Measurements from ENCODE around the gene IFT43. TPM values are rescaled to one million over a fixed set of nuclear protein-coding genes. Genes with fewer than 3 reads are reported as not detected.

Gene IFT43
- total and polyA plus RNA-seq, 12 donors: 20.9 to 101 (median 30.2) TPM

GRCh38 chr14:76050797-76051392 lies 65.3 kb downstream of the IFT43 start:
- H3K27me3 ChIP-seq: no peaks in the 10 kb centered on the region
- 40 to 53% (median 43%) methylated on average over 3 of the region's 3 CpGs for WGBS, 4 donors
- H3K9me3 ChIP-seq (replicated peaks in 1 of 3): no peaks in the 10 kb centered on the region
- peak; percentile 49 to 81 (median 68) for DNase-seq
- no peaks in the 10 kb centered on the region for H3K4me1 ChIP-seq (replicated peaks in 1 of 2)
- no peak overlapping the region for H3K27ac ChIP-seq
- no peaks in the 10 kb centered on the region for H3K36me3 ChIP-seq (replicated peaks in 1 of 2)
- TF ChIP-seq, protein P1, sequence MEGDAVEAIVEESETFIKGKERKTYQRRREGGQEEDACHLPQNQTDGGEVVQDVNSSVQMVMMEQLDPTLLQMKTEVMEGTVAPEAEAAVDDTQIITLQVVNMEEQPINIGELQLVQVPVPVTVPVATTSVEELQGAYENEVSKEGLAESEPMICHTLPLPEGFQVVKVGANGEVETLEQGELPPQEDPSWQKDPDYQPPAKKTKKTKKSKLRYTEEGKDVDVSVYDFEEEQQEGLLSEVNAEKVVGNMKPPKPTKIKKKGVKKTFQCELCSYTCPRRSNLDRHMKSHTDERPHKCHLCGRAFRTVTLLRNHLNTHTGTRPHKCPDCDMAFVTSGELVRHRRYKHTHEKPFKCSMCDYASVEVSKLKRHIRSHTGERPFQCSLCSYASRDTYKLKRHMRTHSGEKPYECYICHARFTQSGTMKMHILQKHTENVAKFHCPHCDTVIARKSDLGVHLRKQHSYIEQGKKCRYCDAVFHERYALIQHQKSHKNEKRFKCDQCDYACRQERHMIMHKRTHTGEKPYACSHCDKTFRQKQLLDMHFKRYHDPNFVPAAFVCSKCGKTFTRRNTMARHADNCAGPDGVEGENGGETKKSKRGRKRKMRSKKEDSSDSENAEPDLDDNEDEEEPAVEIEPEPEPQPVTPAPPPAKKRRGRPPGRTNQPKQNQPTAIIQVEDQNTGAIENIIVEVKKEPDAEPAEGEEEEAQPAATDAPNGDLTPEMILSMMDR (IDR thresholded peaks at IDR 0.05): peak; percentile 69 to 91 (median 84)
- no peak for TF ChIP-seq POLR2A (IDR thresholded peaks at IDR 0.05)
- intact Hi-C loops (cut with DNase I): loop anchor here (2.0 to 10.0 kb wide), 3 partner anchors 301 to 594 kb away; no protein-coding TSS in a partner anchor
- no peak overlapping the region for H3K4me3 ChIP-seq

DNA sequence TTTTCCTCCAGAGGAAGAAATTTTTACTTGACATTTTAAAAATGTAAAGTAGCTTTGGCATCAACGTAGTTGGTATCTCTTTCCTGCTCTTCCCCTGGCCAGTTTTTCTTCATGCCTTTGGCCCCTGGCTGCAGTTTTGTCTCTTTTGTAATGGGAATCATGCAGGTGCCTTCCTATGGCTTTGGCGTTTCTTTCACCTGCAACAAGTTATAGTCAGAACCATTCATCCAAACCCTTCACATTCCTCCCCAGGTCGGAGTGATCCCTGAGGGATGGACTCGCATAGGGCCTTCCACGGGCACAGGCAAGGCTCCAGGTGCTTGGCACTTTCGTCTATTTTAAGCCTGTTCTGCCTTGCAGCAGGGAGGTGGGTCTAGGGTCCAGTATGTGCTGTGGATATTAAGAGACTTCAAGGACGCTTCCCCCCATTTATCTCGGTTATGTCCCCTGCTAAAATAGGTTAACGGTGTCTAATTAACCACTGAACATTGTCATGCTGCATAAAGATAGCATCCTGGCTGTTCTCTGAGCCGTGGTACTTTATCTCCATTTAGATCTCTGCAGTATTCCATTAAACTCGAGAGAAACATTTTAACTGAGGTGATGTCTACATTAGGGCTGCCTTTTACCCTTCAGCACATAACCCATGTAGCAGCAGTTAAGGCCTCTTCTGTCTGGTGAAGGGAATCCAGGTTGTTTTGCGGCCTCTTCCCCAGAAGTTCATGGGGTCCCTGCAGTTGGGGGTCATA lies 66.3 kb downstream of the IFT43 start:
- intact Hi-C loops (cut with DNase I): loop anchor here (2.0 to 10.0 kb wide), 3 partner anchors 300 to 593 kb away; no protein-coding TSS in a partner anchor
- TF ChIP-seq POLR2A (IDR thresholded peaks at IDR 0.05): no peak
- TF ChIP-seq, protein P1 (IDR thresholded peaks at IDR 0.05): no peak

DNA sequence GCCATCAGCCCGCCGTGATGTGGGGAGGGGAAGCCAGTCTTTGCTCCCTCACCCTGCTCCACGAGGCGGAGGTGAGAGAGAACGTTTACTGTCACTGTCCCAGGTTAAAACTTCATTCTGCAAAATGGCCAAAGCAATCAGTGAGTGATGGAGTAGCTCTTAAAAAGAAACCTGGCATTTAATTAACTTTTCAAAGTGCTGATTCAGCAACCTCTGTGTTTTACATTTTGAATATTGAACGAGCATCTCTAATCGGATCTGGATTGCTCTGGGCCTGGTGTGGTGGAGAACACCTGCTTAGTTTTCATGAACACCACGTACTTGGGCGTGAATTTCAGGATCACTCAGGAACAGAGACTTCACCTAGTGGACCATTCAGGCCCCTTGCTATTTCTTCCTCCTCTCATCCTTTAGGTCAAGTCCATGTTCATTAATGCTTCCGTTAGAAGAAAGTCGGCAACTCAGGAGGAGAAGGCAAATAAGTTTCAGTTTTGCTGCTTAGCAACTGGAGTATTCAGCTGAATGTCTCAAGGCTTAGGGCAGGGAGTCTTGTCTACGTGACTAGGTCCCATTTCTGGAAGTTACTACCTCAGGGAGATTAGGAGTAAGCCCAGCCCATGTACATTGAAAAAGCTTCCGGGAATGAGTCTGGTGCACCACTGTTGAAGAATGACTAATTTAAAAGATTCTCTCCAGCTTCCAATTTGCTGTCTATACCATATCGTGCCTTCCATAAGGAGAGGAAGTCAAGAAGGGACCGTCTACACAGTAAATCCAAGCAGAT lies 68.2 kb downstream of the IFT43 start:
- H3K27me3 ChIP-seq: no peaks in the 10 kb centered on the region
- no peaks in the 10 kb centered on the region for H3K9me3 ChIP-seq (replicated peaks in 1 of 3)
- H3K4me1 ChIP-seq (replicated peaks in 1 of 2): no peaks in the 10 kb centered on the region
- no peak for DNase-seq
- no peak for TF ChIP-seq POLR2A (IDR thresholded peaks at IDR 0.05)
- TF ChIP-seq, protein P1 (IDR thresholded peaks at IDR 0.05): no peak
- H3K36me3 ChIP-seq (replicated peaks in 1 of 2): no peaks in the 10 kb centered on the region
- H3K27ac ChIP-seq: no peak overlapping the region
- intact Hi-C loops (cut with DNase I): loop anchor here (5.0 to 10.0 kb wide), 2 partner anchors 299 to 591 kb away; no protein-coding TSS in a partner anchor
- 83 to 88% (median 87%) methylated on average over 15 of the region's 15 CpGs for WGBS, 4 donors
- no peak overlapping the region for H3K4me3 ChIP-seq

More for the DNA sequence above, 66.3 kb downstream of the IFT43 start:
- H3K27me3 ChIP-seq: no peaks in the 10 kb centered on the region
- H3K4me1 ChIP-seq (replicated peaks in 1 of 2): no peaks in the 10 kb centered on the region
- no peak overlapping the region for H3K4me3 ChIP-seq
- no peaks in the 10 kb centered on the region for H3K36me3 ChIP-seq (replicated peaks in 1 of 2)
- DNase-seq: no peak
- WGBS, 4 donors: 85 to 88% (median 87%) methylated on average over 12 of the region's 12 CpGs
- H3K9me3 ChIP-seq (replicated peaks in 1 of 3): no peaks in the 10 kb centered on the region
- H3K27ac ChIP-seq: no peak overlapping the region

GRCh38 chr14:76055330-76055729 lies 69.8 kb downstream of the IFT43 start:
- 50 to 58% (median 55%) methylated on average over 3 of the region's 3 CpGs for WGBS, 4 donors
- Histone ChIP-seq H3K36me3 (replicated peaks in 1 of 2) (peaks cover 0 to 4% of the 10 kb centered on the region in 2 donors), H3K27me3 (no peaks in the 10 kb centered on the region), H3K4me1 (replicated peaks in 1 of 2) (no peaks in the 10 kb centered on the region), H3K4me3 (no peak overlapping the region), H3K9me3 (replicated peaks in 1 of 3) (no peaks in the 10 kb centered on the region), H3K27ac (no peak overlapping the region)
- DNase-seq: no peak
- intact Hi-C loops (cut with DNase I): loop anchor here in 1 of 2 donors (10.0 kb wide), 1 partner anchor 589 kb away; no protein-coding TSS in a partner anchor
- TF ChIP-seq POLR2A (IDR thresholded peaks at IDR 0.05): no peak
- TF ChIP-seq, protein P1 (IDR thresholded peaks at IDR 0.05): no peak
